ENCODE results near the gene HBS1L.

HBS1L gene

DNA sequence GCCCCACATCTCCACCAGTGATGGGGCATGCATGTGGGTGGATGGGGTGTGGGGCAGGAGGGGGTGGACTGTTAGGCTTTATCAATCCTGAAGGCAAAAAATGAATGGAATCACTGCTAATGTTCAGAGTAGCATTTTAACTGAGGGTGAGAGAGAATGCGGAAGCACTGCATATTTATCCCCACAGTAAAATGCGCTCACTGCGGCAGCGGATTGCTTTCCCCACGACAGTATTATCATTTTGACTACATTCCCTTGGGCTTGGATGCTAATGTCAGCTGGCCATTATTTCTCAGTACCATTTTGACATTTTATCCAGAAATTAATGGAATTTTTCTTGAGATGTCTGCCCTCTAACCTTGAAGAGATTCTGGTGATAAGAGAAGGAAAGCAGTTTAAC, 118.1 kb downstream of the HBS1L start:
- H3K27ac ChIP-seq (ENCODE audit: low read depth, low read length): no peak overlapping the region
- no peak overlapping the region for H3K9ac ChIP-seq (ENCODE audit: low read length)
- no peak overlapping the region for H3K4me3 ChIP-seq (ENCODE audit: insufficient read depth, low read length, poor library complexity, severe bottlenecking)
- no peaks in the 10 kb centered on the region for H3F3A ChIP-seq (ENCODE audit: insufficient read depth)
- no peak overlapping the region for H3K4me2 ChIP-seq (ENCODE audit: low read depth, low read length, poor library complexity, severe bottlenecking)
- TF ChIP-seq, protein P1, sequence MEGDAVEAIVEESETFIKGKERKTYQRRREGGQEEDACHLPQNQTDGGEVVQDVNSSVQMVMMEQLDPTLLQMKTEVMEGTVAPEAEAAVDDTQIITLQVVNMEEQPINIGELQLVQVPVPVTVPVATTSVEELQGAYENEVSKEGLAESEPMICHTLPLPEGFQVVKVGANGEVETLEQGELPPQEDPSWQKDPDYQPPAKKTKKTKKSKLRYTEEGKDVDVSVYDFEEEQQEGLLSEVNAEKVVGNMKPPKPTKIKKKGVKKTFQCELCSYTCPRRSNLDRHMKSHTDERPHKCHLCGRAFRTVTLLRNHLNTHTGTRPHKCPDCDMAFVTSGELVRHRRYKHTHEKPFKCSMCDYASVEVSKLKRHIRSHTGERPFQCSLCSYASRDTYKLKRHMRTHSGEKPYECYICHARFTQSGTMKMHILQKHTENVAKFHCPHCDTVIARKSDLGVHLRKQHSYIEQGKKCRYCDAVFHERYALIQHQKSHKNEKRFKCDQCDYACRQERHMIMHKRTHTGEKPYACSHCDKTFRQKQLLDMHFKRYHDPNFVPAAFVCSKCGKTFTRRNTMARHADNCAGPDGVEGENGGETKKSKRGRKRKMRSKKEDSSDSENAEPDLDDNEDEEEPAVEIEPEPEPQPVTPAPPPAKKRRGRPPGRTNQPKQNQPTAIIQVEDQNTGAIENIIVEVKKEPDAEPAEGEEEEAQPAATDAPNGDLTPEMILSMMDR (IDR thresholded peaks at IDR 0.05; ENCODE audit: insufficient read depth, low read length, poor library complexity, severe bottlenecking): no peak
- no peak for TF ChIP-seq EZH2phosphoT487 (conservative IDR thresholded peaks at IDR 0.05; ENCODE audit: low read length)
- no peaks in the 10 kb centered on the region for H3K79me2 ChIP-seq (ENCODE audit: insufficient read depth, low read length)
- no peak overlapping the region for H2AFZ ChIP-seq (ENCODE audit: low read depth, low read length, severe bottlenecking)
- no peaks in the 10 kb centered on the region for H3K27me3 ChIP-seq (ENCODE audit: low read length)
- no peaks in the 10 kb centered on the region for H3K9me2 ChIP-seq (replicated peaks; ENCODE audit: insufficient read depth, low read length)
- H3K36me3 ChIP-seq (ENCODE audit: low read length): no peaks in the 10 kb centered on the region
- no peaks in the 10 kb centered on the region for H3K9me3 ChIP-seq (ENCODE audit: insufficient read depth, low read length)
- no peaks in the 10 kb centered on the region for H4K20me1 ChIP-seq (ENCODE audit: low read depth, low read length)

DNA sequence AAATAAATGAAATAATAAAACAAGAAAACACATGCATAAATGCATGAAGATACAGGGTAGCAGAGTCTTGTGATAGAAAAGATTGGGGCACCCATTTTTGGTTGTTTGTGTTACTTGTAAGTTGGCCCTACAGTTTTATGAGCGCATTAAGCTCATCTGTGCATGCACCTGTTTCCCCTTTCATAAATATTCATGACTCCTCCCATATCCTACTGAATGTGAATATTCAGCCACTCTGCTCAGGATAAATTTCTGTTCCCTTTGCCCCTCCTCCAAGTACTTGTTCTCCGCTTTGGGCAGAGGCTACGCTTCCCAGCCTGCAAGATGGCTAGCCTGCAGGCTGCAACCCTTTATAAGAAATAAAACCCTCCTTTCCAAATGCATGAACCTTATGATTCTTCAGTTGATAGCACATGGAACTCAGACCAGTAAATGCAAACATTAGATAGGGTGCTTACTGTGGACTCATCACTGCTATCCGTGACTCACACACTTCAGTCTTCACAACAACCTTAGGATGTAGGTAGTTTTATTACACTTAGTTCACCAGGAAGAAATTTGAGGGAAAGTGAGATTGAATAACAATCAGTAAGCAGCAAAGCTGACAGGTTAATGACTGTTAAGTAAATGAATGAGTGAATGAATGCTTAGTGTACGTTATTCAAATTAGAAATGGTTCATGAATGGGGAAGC, 119.7 kb downstream of the HBS1L start:
- no peaks in the 10 kb centered on the region for H4K20me1 ChIP-seq (ENCODE audit: low read depth, low read length)
- no peak overlapping the region for H3K27ac ChIP-seq (ENCODE audit: low read depth, low read length)
- H3K36me3 ChIP-seq (ENCODE audit: low read length): no peaks in the 10 kb centered on the region
- no peak for TF ChIP-seq EZH2phosphoT487 (conservative IDR thresholded peaks at IDR 0.05; ENCODE audit: low read length)
- TF ChIP-seq, protein P1 (IDR thresholded peaks at IDR 0.05; ENCODE audit: insufficient read depth, low read length, poor library complexity, severe bottlenecking): no peak
- no peaks in the 10 kb centered on the region for H3K9me2 ChIP-seq (replicated peaks; ENCODE audit: insufficient read depth, low read length)
- H3K27me3 ChIP-seq (ENCODE audit: low read length): no peaks in the 10 kb centered on the region
- no peak overlapping the region for H3K9ac ChIP-seq (ENCODE audit: low read length)
- H3K4me2 ChIP-seq (ENCODE audit: low read depth, low read length, poor library complexity, severe bottlenecking): no peak overlapping the region
- H3K9me3 ChIP-seq (ENCODE audit: insufficient read depth, low read length): no peaks in the 10 kb centered on the region
- no peak overlapping the region for H2AFZ ChIP-seq (ENCODE audit: low read depth, low read length, severe bottlenecking)
- no peaks in the 10 kb centered on the region for H3F3A ChIP-seq (ENCODE audit: insufficient read depth)
- no peak overlapping the region for H3K4me3 ChIP-seq (ENCODE audit: insufficient read depth, low read length, poor library complexity, severe bottlenecking)
- H3K79me2 ChIP-seq (ENCODE audit: insufficient read depth, low read length): no peaks in the 10 kb centered on the region

DNA sequence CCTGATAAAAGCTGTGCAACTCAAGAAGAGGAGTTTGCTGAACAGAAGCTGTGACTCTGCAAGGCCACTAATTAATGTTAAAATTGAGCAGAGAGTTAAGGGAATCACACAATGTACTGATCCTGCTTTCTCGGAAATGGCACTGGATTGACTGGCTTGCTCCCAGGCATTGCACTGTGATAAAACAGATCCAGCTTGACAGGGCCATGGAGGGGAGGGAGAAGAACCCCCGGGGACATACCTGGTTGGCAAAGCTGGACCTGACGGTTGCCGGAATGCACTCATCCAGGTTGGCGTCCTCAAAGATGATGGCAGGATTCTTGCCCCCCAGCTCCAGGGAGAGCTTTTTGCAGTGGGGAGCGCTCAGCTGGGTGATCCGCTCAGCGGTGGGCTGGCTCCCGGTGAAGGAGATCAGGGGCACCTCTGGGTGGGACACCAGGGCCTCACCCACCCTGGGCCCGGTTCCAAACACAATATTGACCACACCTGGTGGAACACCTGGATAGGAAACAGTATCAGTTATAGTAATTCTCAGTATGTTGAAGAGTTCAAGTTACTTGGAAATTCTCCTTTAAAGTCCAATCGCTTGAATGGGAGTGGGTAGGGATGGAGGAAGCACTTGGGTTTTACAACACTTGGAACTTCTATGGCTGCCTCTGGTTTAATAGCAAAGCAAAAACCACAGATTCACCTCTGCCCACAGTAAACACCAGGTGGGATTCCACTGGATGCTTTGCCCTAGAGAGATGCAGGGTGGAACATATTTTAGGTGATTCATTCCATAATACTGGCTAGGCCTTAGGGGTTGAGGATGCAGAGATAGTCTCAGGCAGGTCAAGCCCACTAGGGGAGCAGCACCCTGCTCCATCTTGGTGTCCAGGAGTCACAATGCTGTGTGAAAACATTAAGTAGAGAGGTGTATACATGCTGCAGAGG, 121.8 kb downstream of the HBS1L start:
- no peak overlapping the region for H3K27ac ChIP-seq (ENCODE audit: low read depth, low read length)
- TF ChIP-seq EZH2phosphoT487 (conservative IDR thresholded peaks at IDR 0.05; ENCODE audit: low read length): no peak
- TF ChIP-seq, protein P1 (IDR thresholded peaks at IDR 0.05; ENCODE audit: insufficient read depth, low read length, poor library complexity, severe bottlenecking): no peak
- no peaks in the 10 kb centered on the region for H3K9me3 ChIP-seq (ENCODE audit: insufficient read depth, low read length)
- H3K4me2 ChIP-seq (ENCODE audit: low read depth, low read length, poor library complexity, severe bottlenecking): no peak overlapping the region
- no peaks in the 10 kb centered on the region for H3K27me3 ChIP-seq (ENCODE audit: low read length)
- no peaks in the 10 kb centered on the region for H3K9me2 ChIP-seq (replicated peaks; ENCODE audit: insufficient read depth, low read length)
- H3K9ac ChIP-seq (ENCODE audit: low read length): no peak overlapping the region
- H3K79me2 ChIP-seq (ENCODE audit: insufficient read depth, low read length): no peaks in the 10 kb centered on the region
- H2AFZ ChIP-seq (ENCODE audit: low read depth, low read length, severe bottlenecking): no peak overlapping the region
- H4K20me1 ChIP-seq (ENCODE audit: low read depth, low read length): no peaks in the 10 kb centered on the region
- H3F3A ChIP-seq (ENCODE audit: insufficient read depth): no peaks in the 10 kb centered on the region
- no peak overlapping the region for H3K4me3 ChIP-seq (ENCODE audit: insufficient read depth, low read length, poor library complexity, severe bottlenecking)
- no peaks in the 10 kb centered on the region for H3K36me3 ChIP-seq (ENCODE audit: low read length)

Data from SU-DHL-6 (cell line).